NB4 (cell line): ENCODE results near the gene NBEA.
A peak's percentile ranks its signal among the peaks of the same experiment; 100 is the strongest.

Source experiments
- MAX ChIP-seq: IDR thresholded peaks from 2 replicates; pipeline ENCODE4 v1.6.1; 2011; ENCODE audit warnings: low read depth, low read length
- MYC ChIP-seq: IDR thresholded peaks from 2 replicates; pipeline ENCODE4 v1.6.1; 2011; ENCODE audit warnings: low read depth, low read length
- TF ChIP-seq, protein P1 (sequence below): IDR thresholded peaks from one replicate; pipeline ENCODE4 v1.5.1; 2012; ENCODE audit warnings: low read depth, low read length

GRCh38 chr13:35630551-35631275 lies 688.6 kb downstream of the NBEA start:
- TF ChIP-seq, protein P1, sequence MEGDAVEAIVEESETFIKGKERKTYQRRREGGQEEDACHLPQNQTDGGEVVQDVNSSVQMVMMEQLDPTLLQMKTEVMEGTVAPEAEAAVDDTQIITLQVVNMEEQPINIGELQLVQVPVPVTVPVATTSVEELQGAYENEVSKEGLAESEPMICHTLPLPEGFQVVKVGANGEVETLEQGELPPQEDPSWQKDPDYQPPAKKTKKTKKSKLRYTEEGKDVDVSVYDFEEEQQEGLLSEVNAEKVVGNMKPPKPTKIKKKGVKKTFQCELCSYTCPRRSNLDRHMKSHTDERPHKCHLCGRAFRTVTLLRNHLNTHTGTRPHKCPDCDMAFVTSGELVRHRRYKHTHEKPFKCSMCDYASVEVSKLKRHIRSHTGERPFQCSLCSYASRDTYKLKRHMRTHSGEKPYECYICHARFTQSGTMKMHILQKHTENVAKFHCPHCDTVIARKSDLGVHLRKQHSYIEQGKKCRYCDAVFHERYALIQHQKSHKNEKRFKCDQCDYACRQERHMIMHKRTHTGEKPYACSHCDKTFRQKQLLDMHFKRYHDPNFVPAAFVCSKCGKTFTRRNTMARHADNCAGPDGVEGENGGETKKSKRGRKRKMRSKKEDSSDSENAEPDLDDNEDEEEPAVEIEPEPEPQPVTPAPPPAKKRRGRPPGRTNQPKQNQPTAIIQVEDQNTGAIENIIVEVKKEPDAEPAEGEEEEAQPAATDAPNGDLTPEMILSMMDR = peak; percentile 80
- TF ChIP-seq MAX (no peak), MYC (no peak)
